Stimulated activated CD8-positive, alpha-beta memory T cell treated with anti-CD3 and anti-CD28 coated beads, Interleukin-15, amount 100 ng/mL, for 4 hours (primary cell): ENCODE results near the gene ASPM.

Source experiments
- DNase-seq, 2 donors: peaks; one replicate each; pipeline ENCODE4 v3.0.0-alpha.2; 2020; ENCODE audit warnings: low read depth in 2 of 2

ASPM gene, protein sequence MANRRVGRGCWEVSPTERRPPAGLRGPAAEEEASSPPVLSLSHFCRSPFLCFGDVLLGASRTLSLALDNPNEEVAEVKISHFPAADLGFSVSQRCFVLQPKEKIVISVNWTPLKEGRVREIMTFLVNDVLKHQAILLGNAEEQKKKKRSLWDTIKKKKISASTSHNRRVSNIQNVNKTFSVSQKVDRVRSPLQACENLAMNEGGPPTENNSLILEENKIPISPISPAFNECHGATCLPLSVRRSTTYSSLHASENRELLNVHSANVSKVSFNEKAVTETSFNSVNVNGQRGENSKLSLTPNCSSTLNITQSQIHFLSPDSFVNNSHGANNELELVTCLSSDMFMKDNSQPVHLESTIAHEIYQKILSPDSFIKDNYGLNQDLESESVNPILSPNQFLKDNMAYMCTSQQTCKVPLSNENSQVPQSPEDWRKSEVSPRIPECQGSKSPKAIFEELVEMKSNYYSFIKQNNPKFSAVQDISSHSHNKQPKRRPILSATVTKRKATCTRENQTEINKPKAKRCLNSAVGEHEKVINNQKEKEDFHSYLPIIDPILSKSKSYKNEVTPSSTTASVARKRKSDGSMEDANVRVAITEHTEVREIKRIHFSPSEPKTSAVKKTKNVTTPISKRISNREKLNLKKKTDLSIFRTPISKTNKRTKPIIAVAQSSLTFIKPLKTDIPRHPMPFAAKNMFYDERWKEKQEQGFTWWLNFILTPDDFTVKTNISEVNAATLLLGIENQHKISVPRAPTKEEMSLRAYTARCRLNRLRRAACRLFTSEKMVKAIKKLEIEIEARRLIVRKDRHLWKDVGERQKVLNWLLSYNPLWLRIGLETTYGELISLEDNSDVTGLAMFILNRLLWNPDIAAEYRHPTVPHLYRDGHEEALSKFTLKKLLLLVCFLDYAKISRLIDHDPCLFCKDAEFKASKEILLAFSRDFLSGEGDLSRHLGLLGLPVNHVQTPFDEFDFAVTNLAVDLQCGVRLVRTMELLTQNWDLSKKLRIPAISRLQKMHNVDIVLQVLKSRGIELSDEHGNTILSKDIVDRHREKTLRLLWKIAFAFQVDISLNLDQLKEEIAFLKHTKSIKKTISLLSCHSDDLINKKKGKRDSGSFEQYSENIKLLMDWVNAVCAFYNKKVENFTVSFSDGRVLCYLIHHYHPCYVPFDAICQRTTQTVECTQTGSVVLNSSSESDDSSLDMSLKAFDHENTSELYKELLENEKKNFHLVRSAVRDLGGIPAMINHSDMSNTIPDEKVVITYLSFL (N-terminal part only)

DNA sequence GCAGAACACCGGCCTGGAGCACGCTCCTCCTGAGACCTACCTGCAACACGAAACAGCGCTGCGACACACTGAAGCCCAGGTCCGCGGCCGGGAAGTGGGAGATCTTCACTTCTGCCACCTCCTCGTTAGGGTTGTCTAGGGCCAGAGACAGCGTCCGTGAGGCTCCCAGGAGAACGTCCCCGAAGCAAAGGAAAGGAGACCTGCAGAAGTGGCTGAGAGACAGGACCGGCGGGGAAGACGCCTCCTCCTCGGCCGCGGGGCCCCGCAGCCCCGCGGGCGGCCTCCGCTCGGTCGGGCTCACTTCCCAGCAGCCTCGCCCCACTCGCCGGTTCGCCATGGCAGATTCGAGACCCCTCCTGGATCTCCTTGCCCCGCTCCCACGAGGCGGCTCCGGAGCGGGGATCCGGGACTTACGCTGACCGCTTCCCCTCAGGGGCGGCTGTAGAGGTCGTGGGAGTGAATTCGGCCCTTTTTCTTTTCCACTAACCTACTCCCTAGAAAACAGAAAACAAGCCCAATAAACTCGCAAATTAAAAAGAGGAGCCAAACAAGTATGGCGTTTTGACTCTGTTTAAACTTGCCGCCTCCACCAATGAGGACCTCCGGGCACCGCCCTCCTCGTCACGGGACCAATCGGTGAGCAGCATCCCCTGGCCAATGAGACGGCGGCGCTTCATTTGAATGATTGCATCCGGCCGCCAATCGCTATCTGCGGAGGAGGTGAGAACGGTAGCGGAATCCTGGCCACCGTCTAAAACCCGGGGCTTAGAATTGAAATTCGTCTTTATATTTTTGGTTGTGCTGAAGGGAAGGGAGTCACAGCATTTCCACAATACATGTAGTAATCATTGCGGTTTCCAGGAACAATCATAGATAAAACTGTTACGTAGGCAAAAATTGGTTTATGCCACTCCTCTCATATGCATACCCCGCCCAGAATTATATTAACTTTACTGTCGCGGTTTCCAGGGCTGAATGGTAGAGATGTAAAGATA lies at the start of gene ASPM:
ASPM (minus strand) TSS at position 569 of the 995 bp plus-strand sequence; CDS start at position 337, 232 bp downstream.
- peak; percentile 82 to 92 for DNase-seq

DNA sequence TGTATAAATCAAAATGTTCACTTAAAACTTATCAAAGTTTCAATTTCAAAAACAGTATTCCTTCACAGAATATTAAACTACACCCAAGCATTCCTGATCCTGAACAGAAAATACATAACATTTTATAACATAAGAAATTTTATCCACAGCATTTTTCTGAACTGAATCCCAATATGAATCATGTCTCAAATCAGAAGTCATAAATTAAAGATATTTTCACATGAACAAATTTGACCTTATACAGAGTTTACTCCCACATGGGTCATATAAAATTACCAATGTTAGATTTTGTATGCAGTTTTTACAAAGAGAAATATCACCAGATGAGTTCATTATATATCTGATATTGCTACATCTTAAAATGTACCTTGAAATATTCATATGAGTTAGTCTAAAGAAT lies 48.6 kb upstream of the ASPM start:
- DNase-seq = no peak

DNA sequence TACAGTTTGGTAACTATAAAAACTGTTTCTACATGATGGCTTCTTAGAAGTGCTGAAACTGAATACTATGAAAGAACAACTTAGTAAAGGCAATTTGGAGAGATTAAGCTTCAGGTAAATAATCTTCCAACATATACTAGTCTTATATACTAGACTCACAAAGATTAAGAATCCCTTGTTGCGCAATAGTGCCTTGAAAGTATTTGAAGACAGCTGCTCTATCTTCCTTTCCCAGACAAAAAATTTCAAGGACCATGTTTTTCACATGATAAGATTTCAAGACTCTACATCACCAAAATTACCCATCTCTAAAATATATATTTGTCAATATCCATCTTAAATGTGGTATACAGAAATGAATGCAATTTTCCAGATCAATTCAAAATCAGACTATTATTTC lies 37.7 kb upstream of the ASPM start:
- no peak for DNase-seq

DNA sequence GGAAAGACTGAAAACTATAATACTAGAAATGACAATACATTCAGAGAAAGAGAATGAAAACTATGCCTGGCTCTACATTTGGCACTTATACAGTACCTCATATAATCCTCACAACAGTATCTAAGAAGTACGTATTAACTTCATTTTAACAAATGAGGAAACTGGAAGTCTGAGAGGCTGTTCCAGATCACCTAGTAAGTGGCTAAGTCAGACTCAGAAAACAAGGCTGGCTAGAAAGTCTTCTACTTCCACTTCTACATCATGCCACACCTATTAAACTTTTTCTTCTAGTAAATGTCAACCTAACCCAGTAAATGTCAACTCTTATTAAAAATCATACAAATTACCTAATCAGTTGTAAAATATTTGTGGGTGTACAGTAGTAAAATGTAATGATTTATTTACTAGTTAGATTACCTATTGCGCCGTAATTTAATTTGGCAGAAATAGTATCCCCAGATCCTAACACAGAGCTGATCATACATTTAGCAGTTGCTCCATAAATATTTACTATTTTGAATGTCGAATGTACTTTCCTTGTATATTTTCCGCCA lies 36.8 kb upstream of the ASPM start:
- DNase-seq = no peak

DNA sequence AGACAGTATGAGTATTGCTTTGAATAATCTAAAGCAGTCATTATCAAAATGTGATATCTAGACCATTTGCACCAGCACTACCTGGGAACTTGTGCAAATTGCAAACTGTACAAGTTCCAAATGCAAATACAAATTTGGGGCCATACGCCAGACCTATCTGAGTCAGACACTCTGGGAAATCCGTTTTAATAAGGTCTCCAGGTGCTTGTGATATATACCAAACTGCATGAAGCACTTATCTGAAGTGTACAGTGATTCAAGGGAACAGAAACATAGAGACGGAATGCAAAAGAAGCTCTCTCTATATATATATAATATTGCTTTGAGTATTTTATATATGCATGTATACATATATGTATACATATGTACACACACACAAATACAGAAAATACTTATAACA lies 36.2 kb upstream of the ASPM start:
- DNase-seq = no peak

DNA sequence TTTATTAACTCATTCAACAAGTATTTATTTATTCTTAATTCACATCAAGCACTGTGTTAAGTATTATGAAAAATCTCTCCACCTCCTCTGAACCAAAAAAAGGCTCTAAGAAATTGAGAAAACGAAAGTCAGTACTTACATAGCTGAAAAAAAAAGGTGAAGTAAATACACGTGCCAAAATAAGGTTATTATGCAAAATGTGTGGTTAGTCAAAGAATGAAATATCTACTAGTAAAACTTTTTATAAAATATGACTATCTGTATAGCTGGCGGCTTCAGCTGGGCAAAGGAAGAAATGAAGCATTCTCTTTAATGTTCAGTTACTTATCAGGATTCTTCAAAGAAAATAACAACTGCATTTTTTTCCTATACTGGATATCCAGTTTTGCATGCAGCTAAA lies 35.5 kb upstream of the ASPM start:
- no peak for DNase-seq

DNA sequence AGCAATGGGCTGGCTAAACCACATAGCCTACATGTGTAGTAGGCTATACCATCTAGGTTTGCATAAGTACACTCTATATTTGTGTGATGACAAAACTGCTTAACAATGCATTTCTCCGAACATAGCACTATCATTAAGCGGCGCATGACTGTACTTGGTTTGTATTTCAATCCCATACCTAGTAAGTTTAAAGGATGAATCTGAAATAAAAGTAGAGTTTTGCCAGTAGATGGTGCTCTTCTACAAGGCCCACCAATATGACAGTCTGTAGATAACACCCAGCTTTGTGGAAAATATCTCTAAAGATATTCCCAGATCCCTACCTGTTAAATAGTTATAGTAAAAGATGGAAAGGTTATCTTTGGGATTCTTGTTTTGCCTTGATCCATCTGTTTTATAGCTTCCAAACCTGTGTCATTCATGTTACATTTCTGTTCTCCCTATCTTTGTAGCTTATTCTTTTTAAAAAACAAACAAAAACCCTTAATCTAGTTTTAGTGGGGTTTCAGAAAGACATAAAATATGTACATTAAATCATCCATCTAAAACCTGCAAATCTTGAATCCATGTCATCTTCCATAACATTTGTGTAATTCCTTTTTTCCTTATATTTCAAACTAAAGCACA lies 33.9 kb upstream of the ASPM start:
- DNase-seq = no peak

DNA sequence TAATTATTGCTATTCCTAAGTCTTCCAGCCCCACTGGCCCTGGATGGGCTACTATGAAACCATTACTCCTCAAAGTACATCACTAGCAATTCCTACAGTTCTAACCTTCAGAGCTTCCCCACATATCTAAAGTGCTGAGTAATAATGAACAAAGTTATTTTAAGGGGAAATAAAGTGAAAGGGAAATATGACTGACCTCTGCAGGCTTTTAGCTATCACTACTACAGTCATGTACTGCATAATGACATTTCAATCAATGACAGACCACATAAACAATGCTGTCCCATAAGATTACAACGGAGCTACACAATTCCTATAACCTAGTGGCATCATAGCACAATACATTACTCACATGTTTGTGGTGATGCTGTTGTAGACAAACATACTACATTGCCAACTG lies 32.5 kb upstream of the ASPM start:
- no peak for DNase-seq

DNA sequence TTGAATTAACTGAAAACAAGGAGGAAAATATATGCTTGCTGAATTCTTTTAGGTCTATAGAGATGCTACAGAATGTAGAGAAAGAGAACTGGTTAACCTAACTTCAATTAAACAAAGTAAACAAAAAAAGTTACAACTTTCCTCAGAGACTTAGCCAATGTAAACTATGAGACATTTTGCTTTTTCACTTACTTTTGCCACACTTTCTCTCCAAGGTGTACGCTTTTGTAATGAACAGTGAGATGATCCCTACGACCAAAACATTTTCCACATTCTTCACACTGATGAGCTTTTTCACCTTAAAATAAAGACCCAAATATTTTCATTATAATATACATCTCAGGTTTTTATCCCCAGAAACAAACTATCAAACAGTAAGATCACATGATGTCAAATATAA lies 28.3 kb upstream of the ASPM start:
- no peak for DNase-seq

DNA sequence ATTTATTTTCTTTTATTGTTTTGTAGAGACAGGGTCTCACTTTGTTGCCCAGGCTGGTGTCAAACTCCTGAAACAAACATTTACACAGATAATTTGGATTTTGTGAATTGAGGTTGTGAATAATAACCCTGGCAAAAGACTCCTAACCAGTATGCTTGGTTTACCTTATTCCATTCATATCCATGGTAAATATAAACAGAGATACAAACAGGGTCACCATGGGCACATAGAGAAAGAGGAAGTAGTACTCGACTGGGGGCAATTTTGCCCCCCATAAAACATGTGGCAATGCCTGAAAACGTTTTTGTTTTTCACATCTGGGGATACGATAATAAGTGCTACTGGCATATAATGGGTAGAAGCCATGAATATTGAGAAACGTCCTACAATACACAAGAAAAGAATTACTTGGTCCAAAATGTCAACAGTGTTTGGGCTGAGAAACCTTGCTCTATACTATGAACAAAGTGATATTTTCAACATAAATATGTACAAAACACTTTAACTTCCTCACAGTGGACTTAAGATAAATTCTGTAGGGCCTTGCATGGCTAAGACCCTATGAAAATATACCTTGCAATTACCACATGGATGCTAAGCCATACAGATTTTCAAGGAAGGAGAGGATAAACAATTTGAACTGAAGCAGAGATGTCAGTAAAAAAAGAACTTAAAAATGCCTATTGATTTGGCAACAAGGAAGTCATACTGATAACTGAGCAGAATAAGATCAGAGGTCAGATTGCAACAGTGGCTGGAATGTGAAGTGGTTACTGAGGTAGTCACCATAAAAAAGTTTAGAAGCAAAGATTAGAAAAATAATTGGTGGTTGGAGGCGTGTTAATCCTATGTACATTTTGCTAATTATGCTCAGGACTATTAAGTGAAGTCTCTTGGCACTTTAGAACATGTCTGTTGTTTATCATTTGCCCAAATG lies 27.4 kb upstream of the ASPM start:
- DNase-seq = no peak

DNA sequence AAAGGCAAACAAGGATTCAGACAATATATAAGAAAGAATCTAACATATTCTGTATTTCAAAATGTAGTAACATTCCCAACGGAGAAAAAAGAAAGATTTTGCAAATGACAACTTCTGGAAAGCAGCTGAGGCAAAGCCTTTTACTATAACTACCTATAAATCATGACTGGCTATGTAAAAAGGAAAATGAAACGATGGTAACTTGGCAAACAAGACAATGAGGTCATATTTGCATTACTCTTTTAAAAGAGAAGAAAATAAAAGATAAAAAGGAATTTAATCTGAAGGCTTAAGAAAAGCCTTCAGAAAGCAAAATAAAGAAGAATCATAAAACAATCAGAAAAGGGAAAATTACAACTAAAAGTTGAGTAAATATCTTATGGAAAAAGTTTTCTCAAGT lies 25.1 kb upstream of the ASPM start:
- DNase-seq = no peak

DNA sequence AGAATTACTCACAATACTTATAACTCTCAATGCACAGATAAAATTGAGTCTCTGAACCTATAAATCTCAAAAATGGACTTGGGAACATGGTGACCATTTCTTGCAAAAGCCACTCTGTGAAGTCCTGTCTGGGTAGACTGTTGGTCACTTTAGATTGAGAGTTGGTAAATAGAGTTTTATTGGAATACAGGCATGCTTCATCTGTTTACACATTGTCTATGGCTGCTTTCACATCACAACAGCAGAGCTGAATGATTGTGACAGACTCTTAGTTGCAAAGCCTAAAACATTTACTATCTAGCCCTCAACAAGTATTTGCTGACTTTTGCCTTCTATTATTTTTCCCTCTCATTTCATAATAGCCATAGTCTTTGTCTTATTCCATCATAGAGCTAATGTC lies 24.1 kb upstream of the ASPM start:
- no peak for DNase-seq

DNA sequence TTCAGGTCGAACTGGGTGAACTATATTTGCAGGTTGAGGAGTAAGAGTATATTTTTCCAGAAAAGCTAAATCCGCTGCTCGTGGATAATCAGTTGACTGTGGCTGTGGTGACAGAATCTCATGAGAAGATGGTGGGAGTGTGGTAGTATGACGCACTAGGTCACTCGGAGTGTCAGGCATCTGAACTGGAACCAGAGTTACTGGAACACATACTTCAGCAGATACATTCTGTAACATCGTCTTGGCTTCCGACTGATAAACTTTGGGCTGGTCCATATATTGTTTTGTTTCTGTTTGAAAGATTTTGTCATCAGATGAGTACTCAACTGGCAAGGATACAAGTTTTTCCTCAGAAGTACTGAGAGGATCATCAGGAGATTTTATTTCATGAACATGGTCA lies 13.0 kb upstream of the ASPM start:
- DNase-seq = no peak

DNA sequence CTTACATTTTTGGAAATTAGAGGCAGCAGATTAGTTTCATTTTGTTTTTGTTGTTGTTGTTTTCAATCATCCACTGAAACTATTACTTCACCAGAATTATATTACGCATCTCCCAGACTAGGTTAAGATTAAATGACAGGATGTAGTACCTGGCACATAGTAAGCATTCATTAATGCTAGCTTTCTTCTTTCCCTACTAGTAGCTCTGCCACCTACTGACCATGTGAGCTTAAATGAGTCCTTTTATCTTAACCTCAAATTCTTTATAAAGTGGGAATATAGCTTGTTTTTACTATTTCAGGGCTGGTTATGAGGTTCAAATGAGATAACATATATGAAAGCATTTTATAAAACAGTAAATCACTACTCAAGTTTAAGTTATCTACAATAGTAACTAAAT lies 10.2 kb upstream of the ASPM start:
- DNase-seq = no peak

DNA sequence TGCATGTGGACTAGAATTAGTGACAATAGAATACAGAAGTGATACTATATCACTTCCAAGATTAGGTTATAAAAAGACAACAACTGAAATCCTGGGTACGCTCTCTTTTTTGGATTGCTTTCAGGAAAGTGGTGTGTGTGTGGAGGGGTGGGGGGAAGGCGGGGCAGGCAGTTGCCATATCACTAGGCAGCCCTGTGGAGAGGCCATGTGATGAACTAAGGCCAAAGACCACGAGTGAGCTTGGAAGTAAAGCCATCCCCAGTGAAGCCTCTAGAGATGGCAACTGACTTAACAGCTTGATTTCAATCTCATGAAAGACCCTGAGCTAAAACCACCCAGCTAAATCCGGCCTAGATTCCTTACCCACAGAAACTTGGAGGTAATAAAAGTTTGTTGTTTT lies 6.2 kb upstream of the ASPM start:
- no peak for DNase-seq

DNA sequence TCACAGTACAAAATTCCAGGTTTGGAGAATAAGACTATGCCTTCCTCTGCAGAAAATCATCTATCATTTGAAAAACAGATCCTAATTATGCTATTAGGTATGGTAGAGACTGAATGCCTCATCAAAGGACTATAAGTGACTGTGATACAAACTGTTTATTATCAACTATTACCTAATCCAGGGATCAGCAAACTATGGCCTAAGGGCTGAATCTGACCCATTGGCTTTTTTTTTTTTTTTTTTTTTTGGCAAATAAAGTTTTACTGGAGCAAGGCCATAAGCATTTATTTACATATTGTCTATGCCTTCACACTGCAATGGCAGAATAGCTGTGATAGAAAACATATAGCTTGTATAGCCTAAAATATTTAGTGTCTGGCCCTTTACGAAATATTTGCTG lies 4.7 kb upstream of the ASPM start:
- no peak for DNase-seq

DNA sequence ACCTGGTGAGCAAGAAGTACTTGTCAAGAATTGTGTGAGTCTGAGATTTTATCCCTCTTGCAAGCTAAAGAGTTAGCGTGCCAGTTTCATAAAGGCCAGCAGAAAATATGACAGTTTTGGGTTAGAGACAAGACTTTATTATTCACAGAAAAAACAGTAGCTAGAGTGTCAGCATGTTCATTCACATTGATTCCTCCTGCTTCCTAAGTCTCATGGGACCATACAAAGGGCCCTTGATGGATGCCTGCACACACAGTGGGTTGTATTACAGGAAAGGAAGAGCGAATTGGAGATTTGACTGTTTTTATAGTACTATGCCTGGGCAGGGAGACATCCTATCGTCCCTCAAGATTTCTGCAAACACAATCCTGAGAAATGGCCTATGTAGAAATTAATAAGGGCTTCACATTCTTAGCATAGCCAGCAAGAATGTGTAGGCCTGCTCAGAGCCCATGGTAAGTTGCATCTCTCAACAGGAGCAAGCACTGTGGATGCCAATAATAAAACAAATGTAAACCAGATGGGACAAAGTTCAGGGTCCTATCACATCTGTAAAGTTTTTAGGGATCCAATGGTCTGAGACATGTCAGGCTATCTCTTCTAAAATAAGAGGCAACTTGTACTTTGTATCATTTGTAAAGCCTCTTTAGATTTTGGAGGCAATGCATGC lies 4.0 kb upstream of the ASPM start:
- no peak for DNase-seq

DNA sequence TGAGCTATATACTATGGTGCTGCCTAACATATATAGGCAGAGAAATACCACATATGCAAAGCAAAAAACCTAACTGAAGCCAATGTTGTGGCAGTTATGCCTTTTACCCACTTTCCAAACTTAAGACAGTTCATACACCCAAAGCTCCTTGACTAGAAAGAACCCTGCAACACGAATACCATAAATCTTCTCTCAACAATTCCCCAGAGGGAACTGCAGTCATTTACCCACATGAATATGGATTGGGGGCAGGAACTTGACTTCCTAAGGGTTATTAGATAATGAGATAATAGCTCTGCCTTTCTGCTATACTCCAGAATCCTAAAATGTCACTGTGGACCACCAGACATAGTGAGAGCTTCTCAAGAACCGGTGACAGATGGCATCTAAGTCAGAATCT lies 2.9 kb upstream of the ASPM start:
- DNase-seq = no peak
